ENCODE measurements around the gene SH3BP1.

DNA sequence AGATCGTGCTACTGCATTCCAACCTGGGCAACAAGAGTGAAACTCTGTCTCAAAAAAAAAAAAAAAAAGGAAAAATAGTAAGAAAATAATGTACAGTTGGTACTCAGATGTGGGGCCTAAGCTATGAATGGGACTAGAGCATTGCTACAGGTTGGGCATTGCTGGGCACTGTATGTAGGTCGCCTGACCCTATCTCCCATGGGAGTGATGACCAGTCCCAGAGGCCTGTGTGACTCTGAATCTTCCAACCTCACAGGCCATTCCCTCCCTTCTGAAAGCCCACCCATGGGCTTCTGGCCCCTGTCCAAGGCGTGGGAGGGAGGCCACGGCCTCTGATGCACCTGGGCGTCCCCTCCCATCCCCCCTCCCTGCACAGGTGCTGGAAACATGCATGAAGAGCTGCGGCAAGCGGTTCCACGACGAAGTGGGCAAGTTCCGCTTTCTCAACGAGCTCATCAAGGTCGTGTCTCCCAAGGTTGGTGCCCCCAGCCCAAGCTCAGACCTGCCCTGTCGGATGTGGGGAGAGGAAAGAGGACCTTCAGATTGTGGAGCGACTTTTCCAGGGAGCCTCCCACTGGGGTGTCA lies 21.3 kb upstream of the SH3BP1 start:
- TF ChIP-seq, protein P1, sequence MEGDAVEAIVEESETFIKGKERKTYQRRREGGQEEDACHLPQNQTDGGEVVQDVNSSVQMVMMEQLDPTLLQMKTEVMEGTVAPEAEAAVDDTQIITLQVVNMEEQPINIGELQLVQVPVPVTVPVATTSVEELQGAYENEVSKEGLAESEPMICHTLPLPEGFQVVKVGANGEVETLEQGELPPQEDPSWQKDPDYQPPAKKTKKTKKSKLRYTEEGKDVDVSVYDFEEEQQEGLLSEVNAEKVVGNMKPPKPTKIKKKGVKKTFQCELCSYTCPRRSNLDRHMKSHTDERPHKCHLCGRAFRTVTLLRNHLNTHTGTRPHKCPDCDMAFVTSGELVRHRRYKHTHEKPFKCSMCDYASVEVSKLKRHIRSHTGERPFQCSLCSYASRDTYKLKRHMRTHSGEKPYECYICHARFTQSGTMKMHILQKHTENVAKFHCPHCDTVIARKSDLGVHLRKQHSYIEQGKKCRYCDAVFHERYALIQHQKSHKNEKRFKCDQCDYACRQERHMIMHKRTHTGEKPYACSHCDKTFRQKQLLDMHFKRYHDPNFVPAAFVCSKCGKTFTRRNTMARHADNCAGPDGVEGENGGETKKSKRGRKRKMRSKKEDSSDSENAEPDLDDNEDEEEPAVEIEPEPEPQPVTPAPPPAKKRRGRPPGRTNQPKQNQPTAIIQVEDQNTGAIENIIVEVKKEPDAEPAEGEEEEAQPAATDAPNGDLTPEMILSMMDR (conservative IDR thresholded peaks at IDR 0.05; ENCODE audit: low read depth, low read length), result no peak
- no peak for TF ChIP-seq EZH2 (IDR thresholded peaks at IDR 0.05; ENCODE audit: borderline replicate concordance, low read depth, low read length, poor library complexity, severe bottlenecking)
